ENCODE measurements around the gene NODAL. TPM values are rescaled to one million over a fixed set of nuclear protein-coding genes. Genes with fewer than 3 reads are reported as not detected.
A peak's percentile ranks its signal among the peaks of the same experiment; 100 is the strongest.
"Not testable (repeated sequence)": the region's sequence is repeated elsewhere in the genome, so short reads cannot be mapped to it uniquely, and the experiment has no call there.

Gene NODAL
- not detected for total RNA-seq

DNA sequence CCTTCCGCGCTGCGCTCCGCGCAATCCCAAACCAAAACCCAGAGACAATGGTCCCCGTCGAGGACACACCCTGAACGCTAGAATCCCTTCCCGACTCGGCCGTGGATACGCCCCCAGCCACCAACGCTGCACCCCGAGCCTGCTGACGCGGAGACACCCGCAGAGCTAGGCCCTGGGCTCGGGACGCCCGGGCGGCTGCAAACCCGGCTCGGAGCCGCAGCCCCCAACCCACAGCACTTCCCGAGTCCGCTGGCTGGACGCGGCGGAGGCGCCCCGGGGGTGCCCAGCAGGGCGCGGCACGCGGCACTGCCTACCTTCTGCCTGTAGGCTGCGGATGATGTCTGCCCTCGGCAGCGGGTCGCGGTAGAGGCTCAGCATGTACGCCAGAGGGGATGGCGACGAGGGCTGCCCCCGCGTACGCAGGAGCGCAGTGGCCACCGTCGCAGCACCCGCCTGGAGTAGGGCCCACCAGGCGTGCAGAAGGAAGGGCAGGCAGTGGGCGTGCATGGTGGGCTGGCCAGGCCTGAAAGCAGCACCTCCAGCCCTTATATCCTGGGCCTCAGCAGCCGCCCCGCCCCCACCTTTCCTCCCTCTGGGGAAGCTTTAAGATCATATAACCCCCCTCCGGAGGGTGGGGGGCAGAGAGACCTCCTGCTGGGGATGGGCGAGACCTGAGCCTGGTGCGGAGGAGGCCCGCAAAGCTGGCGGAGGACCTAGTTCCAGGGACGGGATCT is at the start of gene NODAL:
Gene NODAL (minus strand): TSS at position 521 of the 734 bp plus-strand sequence. CDS start 14 bp downstream, at position 507.
- no peak within 1 kb of the TSS for H3K27ac Mint-ChIP-seq
- no peaks in the 10 kb centered on the region for H3K9me3 Mint-ChIP-seq
- peak; percentile 21 for ATAC-seq (replicated peaks)
- no peaks in the 10 kb centered on the region for H3K36me3 Mint-ChIP-seq (ENCODE audit: low read depth)
- peaks cover 5% of the 10 kb centered on the region for H3K4me1 Mint-ChIP-seq
- peak within 1 kb of the TSS; percentile 66 for H3K4me3 Mint-ChIP-seq
- H3K27me3 Mint-ChIP-seq, result peaks cover 22% of the 10 kb centered on the region

GRCh38 chr10:70490142-70490541 is 48.7 kb upstream of the NODAL start:
- no peak overlapping the region for H3K27ac Mint-ChIP-seq
- peaks cover 5% of the 10 kb centered on the region for H3K27me3 Mint-ChIP-seq
- no peak overlapping the region for H3K4me3 Mint-ChIP-seq
- peaks cover 7% of the 10 kb centered on the region for H3K4me1 Mint-ChIP-seq
- H3K36me3 Mint-ChIP-seq (ENCODE audit: low read depth), result no peaks in the 10 kb centered on the region
- no peak for ATAC-seq (replicated peaks)
- H3K9me3 Mint-ChIP-seq, result no peaks in the 10 kb centered on the region

DNA sequence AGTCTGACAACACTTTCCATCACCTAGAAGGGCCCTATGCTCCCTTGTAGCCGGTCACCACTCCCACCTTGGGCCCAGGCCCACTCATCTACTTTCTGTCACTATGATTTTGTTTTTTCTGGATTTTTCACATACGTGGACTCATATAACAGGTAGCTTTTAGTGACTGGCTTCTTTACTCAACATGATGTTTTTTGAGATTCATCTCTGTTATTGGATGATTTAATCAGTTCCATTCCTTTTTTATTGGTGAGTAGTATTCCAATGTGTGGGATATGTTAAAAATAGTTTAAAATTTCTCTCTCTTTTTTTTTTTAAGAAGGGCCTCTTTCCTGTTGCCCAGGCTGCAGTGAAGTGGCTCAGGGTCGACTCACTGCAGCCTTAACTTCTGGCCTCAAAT is 46.3 kb upstream of the NODAL start:
- Mint-ChIP-seq H3K27me3 (no peaks in the 10 kb centered on the region), H3K9me3 (no peaks in the 10 kb centered on the region), H3K27ac (no peak overlapping the region), H3K4me3 (no peak overlapping the region), H3K4me1 (no peaks in the 10 kb centered on the region), H3K36me3 (ENCODE audit: low read depth) (no peaks in the 10 kb centered on the region)
- ATAC-seq (replicated peaks), result no peak

DNA sequence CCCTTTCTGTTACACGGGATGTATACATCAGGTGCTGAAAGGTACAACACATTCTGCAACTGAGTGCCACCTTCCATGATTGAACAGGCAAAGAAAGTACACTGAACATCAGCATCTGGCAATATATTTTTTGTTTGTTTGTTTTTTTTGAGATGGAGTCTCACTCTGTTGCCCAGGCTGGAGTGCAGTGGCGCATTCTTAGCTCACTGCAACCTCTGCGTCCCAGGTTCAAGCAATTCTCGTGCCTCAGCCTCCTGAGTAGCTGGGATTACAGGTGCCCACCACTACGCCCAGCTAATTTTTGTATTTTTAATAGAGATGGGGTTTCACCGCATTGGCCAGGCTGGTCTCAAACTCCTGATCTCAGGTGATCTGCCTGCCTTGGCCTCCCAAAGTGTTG is 42.4 kb upstream of the NODAL start:
- H3K4me1 Mint-ChIP-seq, result peaks cover 11% of the 10 kb centered on the region
- not testable (repeated sequence) for H3K36me3 Mint-ChIP-seq (ENCODE audit: low read depth); H3K4me3 Mint-ChIP-seq; H3K27ac Mint-ChIP-seq; H3K9me3 Mint-ChIP-seq; ATAC-seq (replicated peaks); H3K27me3 Mint-ChIP-seq

DNA sequence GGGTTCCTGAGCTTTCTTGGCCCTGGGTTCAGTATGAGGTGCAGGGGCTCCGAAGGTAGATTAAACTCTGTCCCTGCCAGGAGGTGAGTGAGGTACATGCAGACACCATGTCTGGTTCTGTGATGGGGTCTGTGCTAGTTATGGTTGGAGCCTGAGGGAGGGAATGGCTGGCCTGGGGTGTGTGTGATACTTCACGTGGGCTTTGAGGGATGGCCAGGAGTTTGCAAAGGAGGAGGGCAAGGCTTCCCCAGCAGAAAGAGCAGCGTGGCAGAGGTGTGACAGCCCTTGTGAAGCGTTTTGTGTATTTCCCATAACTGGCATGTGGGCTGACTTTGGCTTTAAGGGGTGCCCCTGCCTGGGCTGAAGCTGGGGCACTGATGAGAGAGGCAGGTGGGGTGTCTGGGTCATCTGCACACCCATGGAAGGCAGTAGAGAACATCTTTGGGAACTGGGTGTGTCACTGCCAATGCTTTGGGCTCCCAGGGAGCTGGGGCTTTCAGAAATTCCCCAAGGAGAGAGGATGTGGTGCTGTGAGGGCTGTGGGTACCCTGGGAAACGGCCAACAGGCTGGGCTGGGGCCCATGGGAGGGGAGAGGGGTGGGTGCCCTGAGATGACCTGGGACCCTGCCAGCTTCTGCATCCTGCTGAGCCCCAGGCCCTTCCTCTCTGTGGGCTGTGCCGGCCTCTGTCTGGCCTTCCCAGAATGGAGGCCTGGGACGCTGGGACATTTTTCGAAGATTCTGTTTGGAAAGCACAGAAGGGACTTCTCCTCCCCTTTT is 41.7 kb upstream of the NODAL start:
- Mint-ChIP-seq H3K4me1 (peaks cover 11% of the 10 kb centered on the region), H3K27ac (no peak overlapping the region), H3K9me3 (no peaks in the 10 kb centered on the region), H3K27me3 (no peaks in the 10 kb centered on the region), H3K4me3 (no peak overlapping the region), H3K36me3 (ENCODE audit: low read depth) (no peaks in the 10 kb centered on the region)
- ATAC-seq (replicated peaks), result no peak

DNA sequence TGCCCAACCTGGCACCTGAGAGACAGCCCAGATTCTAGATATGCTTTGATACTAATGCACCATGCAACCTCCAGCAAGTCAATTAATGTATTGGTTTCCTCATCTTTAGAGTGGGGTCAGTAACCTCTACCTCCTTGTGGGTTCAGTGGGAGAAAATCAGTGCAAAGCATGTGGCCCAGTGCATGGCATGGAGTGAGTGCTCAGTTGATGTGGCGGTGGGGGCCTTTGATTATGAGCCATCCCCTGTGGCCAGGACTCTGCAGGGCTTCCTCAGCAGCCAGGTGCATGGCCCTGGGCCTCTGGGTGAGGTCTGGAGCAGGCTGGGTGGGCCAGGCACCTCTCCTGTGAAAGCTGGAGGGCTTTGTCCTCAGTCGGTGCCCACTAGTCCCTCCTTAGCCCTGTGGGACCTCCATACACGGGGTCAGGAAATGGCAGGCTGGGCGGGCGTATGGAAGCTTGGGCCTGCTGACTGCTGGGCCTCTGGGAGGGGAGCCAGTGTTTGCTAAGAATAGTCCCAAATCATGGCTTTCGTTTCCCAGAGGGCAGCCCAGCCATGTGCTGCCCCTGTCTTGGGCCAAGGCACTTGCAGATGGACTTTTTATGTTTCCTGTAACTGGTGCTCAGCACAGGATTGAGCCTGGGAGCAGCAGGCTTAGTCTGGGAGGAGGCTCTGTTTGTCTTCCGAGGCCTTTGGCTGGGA is 40.5 kb upstream of the NODAL start:
- no peak overlapping the region for H3K27ac Mint-ChIP-seq
- no peaks in the 10 kb centered on the region for H3K36me3 Mint-ChIP-seq (ENCODE audit: low read depth)
- no peaks in the 10 kb centered on the region for H3K27me3 Mint-ChIP-seq
- H3K4me3 Mint-ChIP-seq, result no peak overlapping the region
- no peaks in the 10 kb centered on the region for H3K9me3 Mint-ChIP-seq
- ATAC-seq (replicated peaks), result no peak
- H3K4me1 Mint-ChIP-seq, result peaks cover 17% of the 10 kb centered on the region

DNA sequence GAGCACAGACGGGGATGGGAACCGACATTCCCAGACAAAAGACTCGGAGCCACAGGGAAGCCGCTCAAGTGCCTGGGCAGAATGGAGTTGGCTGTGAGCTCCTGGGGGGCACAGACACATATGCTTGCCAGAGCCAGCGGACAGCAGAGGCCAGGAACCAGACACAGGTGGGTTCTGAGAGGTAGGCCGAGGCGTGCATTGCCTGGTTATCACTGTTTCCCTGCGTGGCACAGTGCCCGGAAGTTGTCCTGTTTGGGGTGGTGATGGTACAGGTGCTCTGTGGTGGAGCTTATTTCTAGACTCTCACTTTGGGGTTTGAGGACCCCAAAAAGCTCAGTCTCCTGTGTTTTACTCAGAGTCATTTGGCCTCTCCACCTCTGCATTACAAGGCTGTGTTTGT is 39.6 kb upstream of the NODAL start:
- Mint-ChIP-seq H3K27me3 (no peaks in the 10 kb centered on the region), H3K9me3 (no peaks in the 10 kb centered on the region), H3K4me1 (peaks cover 17% of the 10 kb centered on the region), H3K4me3 (peak overlapping the region; percentile 62), H3K27ac (no peak overlapping the region), H3K36me3 (ENCODE audit: low read depth) (no peaks in the 10 kb centered on the region)
- no peak for ATAC-seq (replicated peaks)

GRCh38 chr10:70480239-70480861 is 38.9 kb upstream of the NODAL start:
- Mint-ChIP-seq H3K4me3 (peak overlapping the region; percentile 62), H3K4me1 (peaks cover 17% of the 10 kb centered on the region), H3K27ac (no peak overlapping the region), H3K36me3 (ENCODE audit: low read depth) (no peaks in the 10 kb centered on the region), H3K9me3 (no peaks in the 10 kb centered on the region), H3K27me3 (no peaks in the 10 kb centered on the region)
- ATAC-seq (replicated peaks), result peak; percentile 30

DNA sequence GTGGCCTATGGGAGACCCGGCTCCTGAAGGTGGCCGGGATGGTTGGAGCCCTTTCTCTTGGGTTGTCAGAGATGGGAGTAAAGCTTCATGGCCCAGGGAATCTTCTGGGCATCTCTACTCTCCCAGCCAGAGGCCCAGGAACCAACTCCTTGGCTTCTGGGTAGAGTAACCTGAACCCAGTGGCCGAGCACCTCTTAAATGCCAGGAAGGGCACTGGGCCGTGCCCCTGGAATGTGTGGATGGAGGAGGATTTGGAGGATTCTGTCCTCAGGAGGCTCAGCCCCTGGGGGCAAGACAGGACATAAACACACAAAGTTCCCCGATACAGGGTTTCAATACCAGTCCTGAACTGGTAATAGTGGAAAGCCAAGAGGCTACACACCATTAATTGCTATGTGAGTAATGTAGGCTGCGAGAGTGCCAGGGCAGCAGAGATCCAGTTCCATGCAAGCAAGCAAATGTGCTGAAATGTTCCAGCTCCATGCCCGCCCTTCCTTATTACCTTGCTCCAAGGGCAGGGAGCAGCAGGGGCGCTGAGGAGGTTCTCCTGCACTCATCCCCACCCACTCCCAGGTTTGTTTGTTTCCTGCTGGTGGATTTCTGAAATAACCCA is 38.3 kb upstream of the NODAL start:
- ATAC-seq (replicated peaks), result no peak
- no peaks in the 10 kb centered on the region for H3K36me3 Mint-ChIP-seq (ENCODE audit: low read depth)
- no peaks in the 10 kb centered on the region for H3K27me3 Mint-ChIP-seq
- H3K4me1 Mint-ChIP-seq, result peaks cover 17% of the 10 kb centered on the region
- no peak overlapping the region for H3K27ac Mint-ChIP-seq
- no peaks in the 10 kb centered on the region for H3K9me3 Mint-ChIP-seq
- peak overlapping the region; percentile 62 for H3K4me3 Mint-ChIP-seq

- H3K4me1 Mint-ChIP-seq, result peaks cover 17% of the 10 kb centered on the region
- no peaks in the 10 kb centered on the region for H3K36me3 Mint-ChIP-seq (ENCODE audit: low read depth)
- H3K4me3 Mint-ChIP-seq, result peak overlapping the region; percentile 62
- H3K27ac Mint-ChIP-seq, result no peak overlapping the region
- H3K27me3 Mint-ChIP-seq, result no peaks in the 10 kb centered on the region
- H3K9me3 Mint-ChIP-seq, result no peaks in the 10 kb centered on the region
- ATAC-seq (replicated peaks), result no peak
Observed at GRCh38 chr10:70479165-70479581, 37.7 kb upstream of the NODAL start.

GRCh38 chr10:70478191-70479164 is 37.0 kb upstream of the NODAL start, which contains the start of gene PALD1:
Gene PALD1, plus strand, starts transcription at chr10:70478767. Its CDS starts 47,185 bp downstream, at chr10:70525952.
- Mint-ChIP-seq H3K4me3 (peak within 1 kb of the TSS; percentile 65), H3K4me1 (peaks cover 17% of the 10 kb centered on the region), H3K9me3 (no peaks in the 10 kb centered on the region), H3K27me3 (no peaks in the 10 kb centered on the region), H3K36me3 (ENCODE audit: low read depth) (no peaks in the 10 kb centered on the region), H3K27ac (peak within 1 kb of the TSS; percentile 68)
- peak; percentile 30 for ATAC-seq (replicated peaks)

- ATAC-seq (replicated peaks), result peak; percentile 75
- Mint-ChIP-seq H3K9me3 (no peaks in the 10 kb centered on the region), H3K27me3 (no peaks in the 10 kb centered on the region), H3K4me1 (peaks cover 17% of the 10 kb centered on the region), H3K36me3 (ENCODE audit: low read depth) (no peaks in the 10 kb centered on the region), H3K4me3 (peak overlapping the region; percentile 65), H3K27ac (peak overlapping the region; percentile 68)
Observed at GRCh38 chr10:70477661-70478162, 36.2 kb upstream of the NODAL start.
